CD14-positive monocyte (primary cell): Measurements from ENCODE around the gene CYP2S1. TPM values are rescaled to one million over a fixed set of nuclear protein-coding genes. Genes with fewer than 3 reads are reported as not detected.

Experiments
- DNase-seq, 3 donors: peaks; one replicate each; pipeline ENCODE4 v3.0.0-alpha.2; 2011 to 2022
- H2AFZ ChIP-seq: 2 replicates; pipeline ENCODE4 v1.6.0; 2012; ENCODE audit warnings: mild to moderate bottlenecking, low read depth, low read length, inconsistent platforms; ENCODE audit not compliant: insufficient read depth, poor library complexity, severe bottlenecking
- H3K27ac ChIP-seq, 2 donors: 1 replicate in 1 of 2; 2 replicates in 1 of 2; pipeline ENCODE4 v1.5.1; 2012 to 2013; ENCODE audit warnings: low read length in 2 of 2, control low read depth in 1 of 2, inconsistent platforms in 1 of 2, low read depth in 1 of 2, mild to moderate bottlenecking in 1 of 2
- H3K27me3 ChIP-seq, 2 donors: one replicate each; pipeline versions ENCODE4 v1.6.0 to v1.6.1; 2011 to 2013; ENCODE audit warnings: low read length in 2 of 2; ENCODE audit not compliant: control insufficient read depth in 2 of 2, insufficient read depth in 2 of 2
- H3K36me3 ChIP-seq, 2 donors: replicated peaks in 1 of 2; 1 replicate in 1 of 2; 2 replicates in 1 of 2; pipeline versions ENCODE4 v1.5.1 to v1.6.1; 2012 to 2013; ENCODE audit warnings: low read length in 2 of 2, control low read depth in 1 of 2, inconsistent platforms in 1 of 2, mild to moderate bottlenecking in 1 of 2; ENCODE audit not compliant: insufficient read depth in 2 of 2, control insufficient read depth in 1 of 2
- H3K4me1 ChIP-seq, 2 donors: 1 replicate in 1 of 2; 2 replicates in 1 of 2; pipeline versions ENCODE4 v1.5.1 to v1.6.1; 2012 to 2013; ENCODE audit warnings: low read length in 2 of 2, control low read depth in 1 of 2, inconsistent platforms in 1 of 2, mild to moderate bottlenecking in 1 of 2, moderate library complexity in 1 of 2; ENCODE audit not compliant: insufficient read depth in 2 of 2, control insufficient read depth in 1 of 2
- H3K4me2 ChIP-seq: replicated peaks from 2 replicates; pipeline ENCODE3; 2012; ENCODE audit warnings: low read length, moderate library complexity, mild to moderate bottlenecking; ENCODE audit not compliant: poor library complexity, severe bottlenecking; ENCODE audit errors: extremely low read depth
- H3K4me3 ChIP-seq, 3 experiments: fragments of 200-600 bp in 1 of 3; sonication (generic) in 1 of 3; replicated peaks in 1 of 3; 1 replicate in 2 of 3; 2 replicates in 1 of 3; pipeline ENCODE4 v1.5.1; 2011 to 2013; ENCODE audit warnings: low read length in 3 of 3, mild to moderate bottlenecking in 3 of 3, control low read depth in 2 of 3, low read depth in 2 of 3, inconsistent platforms in 1 of 3, moderate library complexity in 1 of 3
- H3K79me2 ChIP-seq: 2 replicates; pipeline ENCODE4 v1.6.0; 2012; ENCODE audit warnings: mild to moderate bottlenecking, control low read depth, inconsistent platforms, low read length, moderate library complexity; ENCODE audit not compliant: insufficient read depth
- H3K9ac ChIP-seq: 2 replicates; pipeline ENCODE4 v1.6.0; 2017; ENCODE audit warnings: low read length, mild to moderate bottlenecking; ENCODE audit not compliant: insufficient read depth, poor library complexity, severe bottlenecking
- H3K9me3 ChIP-seq, 2 donors: replicated peaks in 1 of 2; 1 replicate in 1 of 2; 2 replicates in 1 of 2; pipeline versions ENCODE4 v1.5.1 to v1.6.1; 2012 to 2013; ENCODE audit warnings: low read length in 2 of 2, control low read depth in 1 of 2; ENCODE audit not compliant: control insufficient read depth in 1 of 2, insufficient read depth in 1 of 2
- H4K20me1 ChIP-seq: 2 replicates; pipeline ENCODE4 v1.6.0; 2012; ENCODE audit warnings: mild to moderate bottlenecking, low read length, control low read depth, moderate library complexity; ENCODE audit not compliant: insufficient read depth
- H3K27ac Mint-ChIP-seq, 7 donors: one replicate each; pipeline ENCODE4 v1.8.0; 2020; ENCODE audit warnings: mild to moderate bottlenecking in 7 of 7, mixed read lengths in 7 of 7, moderate library complexity in 6 of 7, inconsistent platforms in 2 of 7
- H3K27me3 Mint-ChIP-seq, 3 donors: one replicate each; pipeline ENCODE4 v1.8.0; 2021 to 2022; ENCODE audit warnings: low read depth in 3 of 3, mild to moderate bottlenecking in 3 of 3, mixed read lengths in 3 of 3, moderate library complexity in 3 of 3, inconsistent platforms in 1 of 3
- H3K36me3 Mint-ChIP-seq, 2 donors: one replicate each; pipeline ENCODE4 v1.8.0; 2020; ENCODE audit warnings: mixed read lengths in 2 of 2, inconsistent platforms in 1 of 2, mild to moderate bottlenecking in 1 of 2
- H3K4me1 Mint-ChIP-seq: one replicate; pipeline ENCODE4 v1.8.0; 2020; ENCODE audit warnings: mild to moderate bottlenecking, mixed read lengths
- H3K4me3 Mint-ChIP-seq, 2 donors: one replicate each; pipeline ENCODE4 v1.8.0; 2020; ENCODE audit warnings: mild to moderate bottlenecking in 2 of 2, mixed read lengths in 2 of 2, moderate library complexity in 1 of 2
- H3K9me3 Mint-ChIP-seq, 7 donors: one replicate each; pipeline ENCODE4 v1.8.0; 2020 to 2022; ENCODE audit warnings: mixed read lengths in 7 of 7, mild to moderate bottlenecking in 6 of 7, moderate library complexity in 6 of 7, inconsistent platforms in 2 of 7
- WGBS: methylation state at CpG from one replicate; pipeline ENCODE4 v1.1.5; 2013; ENCODE audit warnings: missing lambda C conversion rate; ENCODE audit not compliant: insufficient coverage; 5-methylcytosine and 5-hydroxymethylcytosine counted together
- intact Hi-C, 2 donors: fragments of 100-400 bp; cut with micrococcal nuclease; formaldehyde crosslinking; loops; one replicate each; pipeline versions ENCODE4 v1.15.0 to v1.15.1; 2023
- polyA minus RNA-seq: library from RNA; depleted of rRNA, polyadenylated mRNA; stranded (reverse); fragments of >200 nt; gene quantifications from 2 replicates; pipeline ENCODE4 v1.2.3, GENCODE V29; 2012
- polyA plus RNA-seq, 3 donors: library from polyadenylated mRNA; depleted of rRNA in 1 of 3; unstranded in 2 of 3; stranded (reverse) in 1 of 3; fragments of 300-500 nt in 2 of 3; fragments of >200 nt in 1 of 3; fragmentation: Illumina TruSeq in 2 of 3; gene quantifications; 1 replicate in 2 of 3; 2 replicates in 1 of 3; pipeline ENCODE4 v1.2.3, GENCODE V29; 2012 to 2021
- total RNA-seq, 12 experiments: library from RNA in 1 of 12; stranded (reverse) in 1 of 12; fragments of 120-200 nt in 1 of 12; gene quantifications; one replicate each; pipeline ENCODE4 v1.2.4 and lab custom pipeline; 2013 to 2026; ENCODE audit warnings: mixed read lengths in 6 of 12, inconsistent platforms in 1 of 12
- TF ChIP-seq, protein P1 (sequence below): fragments of 200-600 bp; IDR thresholded peaks from one replicate; pipeline ENCODE4 v1.8.0; 2022; ENCODE audit warnings: antibody characterized with exemption, mild to moderate bottlenecking

CYP2S1 gene, protein sequence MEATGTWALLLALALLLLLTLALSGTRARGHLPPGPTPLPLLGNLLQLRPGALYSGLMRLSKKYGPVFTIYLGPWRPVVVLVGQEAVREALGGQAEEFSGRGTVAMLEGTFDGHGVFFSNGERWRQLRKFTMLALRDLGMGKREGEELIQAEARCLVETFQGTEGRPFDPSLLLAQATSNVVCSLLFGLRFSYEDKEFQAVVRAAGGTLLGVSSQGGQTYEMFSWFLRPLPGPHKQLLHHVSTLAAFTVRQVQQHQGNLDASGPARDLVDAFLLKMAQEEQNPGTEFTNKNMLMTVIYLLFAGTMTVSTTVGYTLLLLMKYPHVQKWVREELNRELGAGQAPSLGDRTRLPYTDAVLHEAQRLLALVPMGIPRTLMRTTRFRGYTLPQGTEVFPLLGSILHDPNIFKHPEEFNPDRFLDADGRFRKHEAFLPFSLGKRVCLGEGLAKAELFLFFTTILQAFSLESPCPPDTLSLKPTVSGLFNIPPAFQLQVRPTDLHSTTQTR
- 3.3 TPM for total RNA-seq (2013)
- 10 to 100 TPM in 2 of 3 donors, 1 to 10 TPM in 1; 8.9 to 20.3 (median 10.3) TPM for polyA plus RNA-seq
- 8.9 and 14.3 TPM in 2 replicates for polyA minus RNA-seq
- 0.42 to 8.8 (median 3.5) reads per million in 11 experiments for total RNA-seq (lab: John Stamatoyannopoulos, UW)

DNA sequence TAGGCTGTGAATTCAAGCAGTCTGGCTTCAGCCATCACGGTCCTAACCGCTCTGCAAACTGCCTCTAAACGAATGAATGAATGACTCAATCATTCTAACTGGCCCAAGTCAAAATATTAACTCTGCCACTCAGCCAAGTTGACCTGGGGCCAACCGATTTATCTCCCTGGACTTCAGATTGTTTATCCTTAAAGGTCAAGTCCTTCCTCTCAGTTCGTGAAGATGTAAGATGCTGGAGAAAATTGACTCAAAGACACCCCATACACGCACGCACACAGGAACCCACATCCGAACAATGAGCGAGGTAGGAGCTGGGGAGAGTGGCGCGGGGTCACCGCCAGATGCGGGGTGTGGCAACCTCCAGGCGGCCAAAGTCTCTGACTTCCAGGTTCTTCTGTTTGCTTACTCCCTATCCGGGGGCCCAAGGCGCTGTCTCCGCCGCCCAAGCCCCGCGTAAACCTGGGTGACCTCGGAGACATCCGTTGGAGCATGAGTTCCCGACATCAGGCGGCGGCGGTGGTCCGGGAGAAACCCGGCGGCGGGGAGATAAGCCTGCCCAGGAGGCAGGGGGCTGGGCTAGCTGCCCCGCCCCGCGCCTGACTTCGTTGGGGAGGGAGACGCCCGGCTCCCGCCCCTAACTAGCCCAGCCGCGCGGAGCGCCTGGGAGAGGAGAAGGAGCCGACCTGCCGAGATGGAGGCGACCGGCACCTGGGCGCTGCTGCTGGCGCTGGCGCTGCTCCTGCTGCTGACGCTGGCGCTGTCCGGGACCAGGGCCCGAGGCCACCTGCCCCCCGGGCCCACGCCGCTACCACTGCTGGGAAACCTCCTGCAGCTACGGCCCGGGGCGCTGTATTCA is at the start of gene CYP2S1:
TSS of gene CYP2S1 (plus strand) at position 646 of the 856 bp plus-strand sequence. CDS start at position 692, 46 bp downstream.
- H3K4me3 Mint-ChIP-seq, result peak within 1 kb of the TSS; percentile 85 to 95
- H3K4me3 ChIP-seq, result peak within 1 kb of the TSS; percentile 51 to 82 (median 54)
- intact Hi-C loops, result no loop called here
- peak within 1 kb of the TSS; percentile 5 to 51 for H3K27ac ChIP-seq
- peaks cover 2 to 11% of the 10 kb centered on the region in 2 donors for H3K36me3 Mint-ChIP-seq
- H4K20me1 ChIP-seq, result no peaks in the 10 kb centered on the region
- H3K4me1 Mint-ChIP-seq, result peaks cover 49% of the 10 kb centered on the region
- no peaks in the 10 kb centered on the region for H3K9me3 ChIP-seq
- H2AFZ ChIP-seq, result peak within 1 kb of the TSS; percentile 88
- 5% methylated on average over 51 of the region's 58 CpGs for WGBS
- peaks cover 11% of the 10 kb centered on the region for H3K79me2 ChIP-seq
- H3K4me1 ChIP-seq, result peaks cover 51 to 56% of the 10 kb centered on the region in 2 donors
- H3K27ac Mint-ChIP-seq, result peak within 1 kb of the TSS; percentile 13 to 89 (median 76)
- H3K27me3 Mint-ChIP-seq, result peaks cover 5 to 27% (median 15%) of the 10 kb centered on the region in 3 donors
- peaks cover 0 to 4% of the 10 kb centered on the region in 2 donors for H3K27me3 ChIP-seq
- peaks cover 0 to 2% of the 10 kb centered on the region in 2 donors for H3K36me3 ChIP-seq
- H3K9ac ChIP-seq, result peak within 1 kb of the TSS; percentile 67
- TF ChIP-seq, protein P1, sequence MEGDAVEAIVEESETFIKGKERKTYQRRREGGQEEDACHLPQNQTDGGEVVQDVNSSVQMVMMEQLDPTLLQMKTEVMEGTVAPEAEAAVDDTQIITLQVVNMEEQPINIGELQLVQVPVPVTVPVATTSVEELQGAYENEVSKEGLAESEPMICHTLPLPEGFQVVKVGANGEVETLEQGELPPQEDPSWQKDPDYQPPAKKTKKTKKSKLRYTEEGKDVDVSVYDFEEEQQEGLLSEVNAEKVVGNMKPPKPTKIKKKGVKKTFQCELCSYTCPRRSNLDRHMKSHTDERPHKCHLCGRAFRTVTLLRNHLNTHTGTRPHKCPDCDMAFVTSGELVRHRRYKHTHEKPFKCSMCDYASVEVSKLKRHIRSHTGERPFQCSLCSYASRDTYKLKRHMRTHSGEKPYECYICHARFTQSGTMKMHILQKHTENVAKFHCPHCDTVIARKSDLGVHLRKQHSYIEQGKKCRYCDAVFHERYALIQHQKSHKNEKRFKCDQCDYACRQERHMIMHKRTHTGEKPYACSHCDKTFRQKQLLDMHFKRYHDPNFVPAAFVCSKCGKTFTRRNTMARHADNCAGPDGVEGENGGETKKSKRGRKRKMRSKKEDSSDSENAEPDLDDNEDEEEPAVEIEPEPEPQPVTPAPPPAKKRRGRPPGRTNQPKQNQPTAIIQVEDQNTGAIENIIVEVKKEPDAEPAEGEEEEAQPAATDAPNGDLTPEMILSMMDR, result no peak
- H3K9me3 Mint-ChIP-seq, result peaks cover 0 to 1% (median 0%) of the 10 kb centered on the region in 7 donors
- DNase-seq, result peak in 2 of 3 donors; percentile 34 to 44
- peak within 1 kb of the TSS; percentile 94 for H3K4me2 ChIP-seq

DNA sequence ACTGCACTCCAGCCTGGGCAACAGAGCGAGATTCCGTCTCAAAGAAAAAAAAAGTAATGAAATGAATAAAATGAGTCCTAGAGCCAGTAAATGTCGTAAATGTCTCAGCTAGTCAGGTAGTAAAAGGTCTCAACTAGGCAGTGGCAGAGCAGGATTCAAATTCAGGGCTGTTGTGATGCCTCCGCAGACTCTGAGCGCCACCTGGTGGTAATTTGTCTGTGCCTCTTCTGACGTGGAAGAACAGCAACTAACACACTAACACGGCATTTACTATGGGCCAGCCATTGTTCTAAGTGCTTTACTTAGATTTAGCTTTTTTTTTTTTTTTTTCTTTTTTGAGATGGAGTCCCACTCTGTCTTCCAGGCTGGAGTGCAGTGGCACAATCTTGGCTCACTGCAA is 48.6 kb upstream of the CYP2S1 start:
- WGBS, result 44% methylated on average over 5 of the region's 7 CpGs
- no peaks in the 10 kb centered on the region for H4K20me1 ChIP-seq

More for the DNA sequence above, 48.6 kb upstream of the CYP2S1 start:
- H3K36me3 ChIP-seq, result no peaks in the 10 kb centered on the region
- peaks cover 2% of the 10 kb centered on the region for H3K4me1 Mint-ChIP-seq
- H3K4me3 Mint-ChIP-seq, result no peak overlapping the region
- H3K4me2 ChIP-seq, result no peak overlapping the region
- H3K9me3 ChIP-seq, result no peaks in the 10 kb centered on the region
- no peaks in the 10 kb centered on the region for H3K36me3 Mint-ChIP-seq
- H3K27ac ChIP-seq, result no peak overlapping the region
- DNase-seq, result peak; percentile 73 to 82 (median 78)
- no peak overlapping the region for H3K27ac Mint-ChIP-seq
- H3K9me3 Mint-ChIP-seq, result peaks cover 0 to 3% (median 0%) of the 10 kb centered on the region in 7 donors
- peaks cover 5 to 17% (median 15%) of the 10 kb centered on the region in 3 donors for H3K27me3 Mint-ChIP-seq
- TF ChIP-seq, protein P1, result peak; percentile 82
- no peak overlapping the region for H3K9ac ChIP-seq
- intact Hi-C loops, result loop anchor here (2.0 to 5.0 kb wide), 2 partner anchors 172 to 482 kb away; no protein-coding TSS in a partner anchor
- peaks cover 0 to 2% of the 10 kb centered on the region in 2 donors for H3K27me3 ChIP-seq
- no peaks in the 10 kb centered on the region for H3K79me2 ChIP-seq
- no peak overlapping the region for H2AFZ ChIP-seq
- H3K4me3 ChIP-seq, result no peak overlapping the region
- H3K4me1 ChIP-seq, result no peaks in the 10 kb centered on the region
